T1000 (cell line): ENCODE results near the gene FSTL4.
A peak's percentile ranks its signal among the peaks of the same experiment; 100 is the strongest.

ENCODE experiments used
- DNase-seq: peaks from one replicate; lab custom pipeline; 2025; ENCODE audit warnings: mixed read lengths; lab: John Stamatoyannopoulos, UW

FSTL4 gene

GRCh38 chr5:133426264-133426663, 186.1 kb downstream of the FSTL4 start:
- no peak for DNase-seq

- no peak for DNase-seq
These were observed 186.6 kb downstream of the FSTL4 start for GRCh38 chr5:133425764-133426163.

- DNase-seq = no peak
These were observed 187.1 kb downstream of the FSTL4 start for GRCh38 chr5:133425222-133425621.

- DNase-seq = peak; percentile 2
These were observed 188.6 kb downstream of the FSTL4 start for GRCh38 chr5:133423618-133424282.

- DNase-seq = no peak
These were observed 189.2 kb downstream of the FSTL4 start for GRCh38 chr5:133423011-133423617.

GRCh38 chr5:133421806-133422205, 190.5 kb downstream of the FSTL4 start:
- DNase-seq = no peak

GRCh38 chr5:133421394-133421793, 190.9 kb downstream of the FSTL4 start:
- no peak for DNase-seq

GRCh38 chr5:133420440-133421301, 191.7 kb downstream of the FSTL4 start:
- no peak for DNase-seq

- DNase-seq = no peak
These were observed 196.4 kb downstream of the FSTL4 start for GRCh38 chr5:133415906-133416305.

- DNase-seq = no peak
These were observed 196.8 kb downstream of the FSTL4 start for GRCh38 chr5:133415506-133415905.

- no peak for DNase-seq
These were observed 199.7 kb downstream of the FSTL4 start for GRCh38 chr5:133412661-133413060.

- DNase-seq = no peak
These were observed 202.0 kb downstream of the FSTL4 start for GRCh38 chr5:133410335-133410828.

GRCh38 chr5:133409210-133409674, 203.1 kb downstream of the FSTL4 start:
- DNase-seq = no peak

- no peak for DNase-seq
These were observed 204.0 kb downstream of the FSTL4 start for GRCh38 chr5:133408322-133408721.

- DNase-seq = no peak
These were observed 205.2 kb downstream of the FSTL4 start for GRCh38 chr5:133406977-133407632.

GRCh38 chr5:133406208-133406976, 205.9 kb downstream of the FSTL4 start:
- no peak for DNase-seq

- no peak for DNase-seq
These were observed 206.9 kb downstream of the FSTL4 start for GRCh38 chr5:133405275-133406034.

- no peak for DNase-seq
These were observed 207.6 kb downstream of the FSTL4 start for GRCh38 chr5:133404724-133405123.

- no peak for DNase-seq
These were observed 208.5 kb downstream of the FSTL4 start for GRCh38 chr5:133403741-133404364.

- DNase-seq = no peak
These were observed 209.6 kb downstream of the FSTL4 start for GRCh38 chr5:133402775-133403174.
